Diencephalon (tissue), 1 donor: ENCODE results near the gene ADAMTS19. TPM values are rescaled to one million over a fixed set of nuclear protein-coding genes. Genes with fewer than 3 reads are reported as not detected.

Experiments used
- total RNA-seq: library from RNA; depleted of rRNA; stranded (reverse); fragments of >200 nt; gene quantifications from one replicate; pipeline ENCODE4 v1.2.3, GENCODE V29; 2014

Gene ADAMTS19, protein sequence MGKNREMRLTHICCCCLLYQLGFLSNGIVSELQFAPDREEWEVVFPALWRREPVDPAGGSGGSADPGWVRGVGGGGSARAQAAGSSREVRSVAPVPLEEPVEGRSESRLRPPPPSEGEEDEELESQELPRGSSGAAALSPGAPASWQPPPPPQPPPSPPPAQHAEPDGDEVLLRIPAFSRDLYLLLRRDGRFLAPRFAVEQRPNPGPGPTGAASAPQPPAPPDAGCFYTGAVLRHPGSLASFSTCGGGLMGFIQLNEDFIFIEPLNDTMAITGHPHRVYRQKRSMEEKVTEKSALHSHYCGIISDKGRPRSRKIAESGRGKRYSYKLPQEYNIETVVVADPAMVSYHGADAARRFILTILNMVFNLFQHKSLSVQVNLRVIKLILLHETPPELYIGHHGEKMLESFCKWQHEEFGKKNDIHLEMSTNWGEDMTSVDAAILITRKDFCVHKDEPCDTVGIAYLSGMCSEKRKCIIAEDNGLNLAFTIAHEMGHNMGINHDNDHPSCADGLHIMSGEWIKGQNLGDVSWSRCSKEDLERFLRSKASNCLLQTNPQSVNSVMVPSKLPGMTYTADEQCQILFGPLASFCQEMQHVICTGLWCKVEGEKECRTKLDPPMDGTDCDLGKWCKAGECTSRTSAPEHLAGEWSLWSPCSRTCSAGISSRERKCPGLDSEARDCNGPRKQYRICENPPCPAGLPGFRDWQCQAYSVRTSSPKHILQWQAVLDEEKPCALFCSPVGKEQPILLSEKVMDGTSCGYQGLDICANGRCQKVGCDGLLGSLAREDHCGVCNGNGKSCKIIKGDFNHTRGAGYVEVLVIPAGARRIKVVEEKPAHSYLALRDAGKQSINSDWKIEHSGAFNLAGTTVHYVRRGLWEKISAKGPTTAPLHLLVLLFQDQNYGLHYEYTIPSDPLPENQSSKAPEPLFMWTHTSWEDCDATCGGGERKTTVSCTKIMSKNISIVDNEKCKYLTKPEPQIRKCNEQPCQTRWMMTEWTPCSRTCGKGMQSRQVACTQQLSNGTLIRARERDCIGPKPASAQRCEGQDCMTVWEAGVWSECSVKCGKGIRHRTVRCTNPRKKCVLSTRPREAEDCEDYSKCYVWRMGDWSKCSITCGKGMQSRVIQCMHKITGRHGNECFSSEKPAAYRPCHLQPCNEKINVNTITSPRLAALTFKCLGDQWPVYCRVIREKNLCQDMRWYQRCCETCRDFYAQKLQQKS
- total RNA-seq, result 15.2 TPM

DNA sequence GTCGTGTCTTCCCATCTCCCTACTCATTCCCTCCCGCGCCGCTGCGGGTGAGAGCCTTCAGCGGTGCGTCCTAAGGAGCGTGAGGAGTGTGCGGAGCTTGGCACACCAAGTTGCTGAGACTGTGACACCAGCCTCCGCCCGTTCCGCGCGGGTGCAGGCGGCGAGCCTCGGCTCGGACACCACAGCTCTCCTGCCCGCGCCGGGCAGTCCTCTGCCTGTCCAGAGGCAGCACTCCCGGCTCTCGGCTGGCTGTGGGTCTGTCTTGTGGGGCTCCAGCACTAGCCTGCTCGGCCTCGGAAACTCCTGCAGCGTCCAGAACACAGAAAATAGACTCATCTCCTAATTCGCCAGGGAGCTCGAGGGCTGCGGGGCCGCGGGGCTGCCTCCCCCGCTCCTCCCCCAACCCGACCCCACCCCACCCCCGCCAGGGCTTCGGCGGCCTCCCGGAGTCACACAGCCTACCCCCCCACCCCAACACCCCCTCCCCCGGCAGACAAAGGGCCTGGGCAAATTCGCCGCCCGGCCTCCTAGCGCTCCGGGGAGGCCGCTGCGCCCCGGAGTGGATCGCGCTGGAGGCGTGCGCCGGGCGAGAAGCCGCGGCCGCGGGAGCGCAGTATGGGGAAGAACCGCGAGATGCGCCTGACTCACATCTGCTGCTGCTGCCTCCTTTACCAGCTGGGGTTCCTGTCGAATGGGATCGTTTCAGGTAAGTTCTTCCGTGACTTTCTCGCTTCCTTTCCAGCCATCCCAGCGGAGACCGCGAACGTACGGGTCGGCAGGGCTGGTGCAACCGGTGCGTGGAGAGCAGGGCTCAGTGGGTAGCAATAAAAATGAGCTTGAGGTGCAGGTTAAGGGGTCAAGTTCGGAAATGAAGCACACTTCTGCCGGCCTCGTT, at the start of gene ADAMTS19:
Gene ADAMTS19, plus strand, starts transcription at position 522 of the 895 bp plus-strand sequence. Its CDS starts 94 bp downstream, at position 616.

DNA sequence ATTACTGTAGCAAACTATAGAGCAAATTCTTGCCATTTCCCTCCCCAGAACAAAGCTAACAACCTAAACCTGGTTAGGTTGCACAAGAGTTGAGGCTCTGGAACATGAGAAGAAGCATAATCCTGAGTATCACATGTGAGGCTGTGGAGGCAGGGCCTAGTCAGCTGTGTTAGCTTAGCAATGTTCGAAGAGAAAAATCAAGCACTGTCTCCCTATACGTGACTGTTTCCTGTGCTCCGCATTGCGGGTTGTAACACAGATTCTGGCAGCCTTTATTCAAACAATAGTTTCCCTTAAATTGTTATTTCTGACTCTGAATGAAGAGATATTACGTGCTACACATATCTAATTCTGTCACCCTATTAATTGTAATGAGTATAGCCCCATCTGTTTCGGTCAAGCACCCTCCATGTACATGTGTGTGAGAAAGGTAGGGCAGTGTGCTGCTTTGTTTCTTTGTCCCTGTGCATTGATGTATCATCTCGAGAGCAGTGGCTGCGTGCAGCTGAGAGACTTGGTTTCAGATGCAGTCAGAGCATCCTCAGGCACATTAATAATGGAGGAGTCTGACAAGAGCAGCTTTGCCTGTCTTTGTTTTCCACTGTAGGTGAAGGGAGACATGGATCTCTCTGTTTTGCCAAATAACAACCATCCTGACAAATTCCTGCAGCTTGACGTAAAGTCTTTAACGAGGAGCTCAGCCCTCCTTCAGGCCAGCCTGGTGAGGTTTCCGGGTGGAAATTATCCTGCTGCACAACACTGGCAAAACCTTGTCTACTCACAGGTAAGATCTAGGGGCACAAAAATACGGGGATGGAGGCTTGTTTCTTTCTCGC, 287.7 kb downstream of the ADAMTS19 start, which contains the start of gene MINAR2:
Gene MINAR2, plus strand, starts transcription at position 523 of the 836 bp plus-strand sequence. Its CDS starts 97 bp downstream, at position 620.

